GM21381 (cell line): Measurements from ENCODE around the gene DNAJC5G.
"Not testable (repeated sequence)": the region's sequence is repeated elsewhere in the genome, so short reads cannot be mapped to it uniquely, and the experiment has no call there.

ENCODE experiments used
- ATAC-seq: cut with Tn5 transposase; IDR thresholded peaks from one replicate; pipeline ENCODE4 v1.9.1; 2021; ENCODE audit warnings: mild to moderate bottlenecking, moderate library complexity; ENCODE audit not compliant: unreplicated experiment

DNAJC5G gene

DNA sequence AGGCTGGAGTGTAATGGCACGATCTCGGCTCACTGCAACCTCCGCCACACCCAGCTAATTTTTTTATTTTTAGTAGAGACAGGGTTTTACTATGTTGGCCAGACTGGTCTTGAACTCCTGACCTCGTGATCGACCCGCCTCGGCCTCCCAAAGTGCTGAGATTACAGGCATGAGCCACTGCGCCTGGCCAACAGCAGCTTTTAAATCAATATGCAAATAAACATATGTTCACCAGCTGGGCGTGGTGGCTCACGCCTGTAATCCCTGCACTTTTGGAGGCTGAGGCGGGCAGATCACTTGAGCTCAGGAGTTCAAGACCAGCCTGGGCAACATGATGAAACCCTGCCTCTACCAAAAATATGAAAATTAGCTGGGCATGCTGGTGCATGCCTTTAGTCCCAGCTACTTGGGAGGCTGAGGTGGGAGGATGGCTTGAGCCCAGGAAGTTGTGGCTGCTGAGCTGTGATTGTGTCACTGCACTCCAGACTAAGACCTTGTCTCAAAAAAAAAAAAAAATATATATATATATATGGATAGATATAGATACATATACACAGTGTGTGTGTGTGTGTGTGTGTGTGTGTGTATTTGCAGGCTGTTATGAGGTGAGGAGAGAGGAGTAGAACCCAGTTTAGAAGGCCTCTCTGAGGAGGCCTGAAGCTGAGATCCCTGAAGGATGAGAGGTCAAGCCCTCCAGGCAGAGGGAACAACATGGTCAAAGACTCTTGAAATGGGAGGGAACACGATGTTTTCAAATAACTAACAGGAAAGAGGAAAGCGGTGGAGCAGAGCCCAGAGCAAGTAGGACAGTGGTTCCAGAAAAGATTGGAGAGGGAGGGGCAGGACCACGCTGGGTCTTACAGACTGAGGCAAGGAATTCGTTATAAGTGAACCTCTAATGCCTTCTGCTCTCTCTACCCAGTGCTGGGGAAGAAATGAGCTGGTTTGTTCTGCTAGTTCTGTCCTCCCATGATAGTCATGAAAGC lies 2.4 kb upstream of the DNAJC5G start:
- not testable (repeated sequence) for ATAC-seq

GRCh38 chr2:27278010-27278409 lies 2.8 kb downstream of the DNAJC5G start:
- no peak for ATAC-seq

GRCh38 chr2:27280826-27281225 lies 5.6 kb downstream of the DNAJC5G start:
- ATAC-seq: no peak

- no peak for ATAC-seq
Observed at GRCh38 chr2:27281442-27281841, 6.2 kb downstream of the DNAJC5G start.

- ATAC-seq: no peak
Observed at GRCh38 chr2:27281855-27282559, 6.8 kb downstream of the DNAJC5G start, which contains the start of gene TRIM54. Gene TRIM54 (plus strand): TSS chr2:27282429. CDS start chr2:27282732, 303 bp downstream.

DNA sequence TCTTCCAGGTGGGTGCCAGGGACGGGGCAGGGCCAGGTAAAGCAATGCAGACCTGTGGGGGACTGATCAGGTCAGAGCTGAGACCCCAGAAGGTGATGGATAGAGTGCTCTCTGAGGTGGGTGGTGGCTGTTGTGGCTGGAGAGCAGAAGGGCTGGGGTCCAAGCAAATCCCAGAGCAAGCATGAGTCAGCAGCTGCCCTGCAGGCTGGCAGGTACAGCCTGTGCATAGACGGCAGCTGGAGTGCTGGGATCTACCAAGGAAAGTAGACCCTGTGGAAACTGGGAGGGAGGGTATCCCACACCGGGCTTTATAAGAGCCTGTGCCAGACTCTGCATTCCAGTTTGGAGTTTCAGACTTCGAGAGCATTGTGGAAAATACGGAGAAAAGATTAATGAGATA lies 7.7 kb downstream of the DNAJC5G start:
- ATAC-seq: no peak

GRCh38 chr2:27284996-27285395 lies 9.8 kb downstream of the DNAJC5G start:
- ATAC-seq: no peak

GRCh38 chr2:27285481-27285880 lies 10.2 kb downstream of the DNAJC5G start:
- no peak for ATAC-seq

DNA sequence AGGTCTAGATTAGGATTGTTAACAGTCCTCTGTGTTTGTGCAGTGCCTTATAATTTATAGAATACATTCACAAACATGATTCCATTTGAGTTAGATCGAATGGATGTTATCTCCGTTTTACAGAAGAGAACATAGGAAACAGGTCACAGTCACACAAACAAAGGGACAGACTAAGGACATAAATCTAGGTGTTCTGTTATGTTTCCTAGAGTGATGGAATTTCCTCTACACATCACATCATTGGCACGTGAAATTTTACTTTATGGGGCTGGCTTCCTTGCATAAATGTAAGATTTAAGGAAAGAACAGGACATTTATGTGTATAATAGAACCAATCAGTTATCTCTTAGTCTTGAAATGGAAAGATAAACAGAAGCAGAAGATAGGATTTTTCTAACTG lies 13.4 kb downstream of the DNAJC5G start:
- no peak for ATAC-seq

DNA sequence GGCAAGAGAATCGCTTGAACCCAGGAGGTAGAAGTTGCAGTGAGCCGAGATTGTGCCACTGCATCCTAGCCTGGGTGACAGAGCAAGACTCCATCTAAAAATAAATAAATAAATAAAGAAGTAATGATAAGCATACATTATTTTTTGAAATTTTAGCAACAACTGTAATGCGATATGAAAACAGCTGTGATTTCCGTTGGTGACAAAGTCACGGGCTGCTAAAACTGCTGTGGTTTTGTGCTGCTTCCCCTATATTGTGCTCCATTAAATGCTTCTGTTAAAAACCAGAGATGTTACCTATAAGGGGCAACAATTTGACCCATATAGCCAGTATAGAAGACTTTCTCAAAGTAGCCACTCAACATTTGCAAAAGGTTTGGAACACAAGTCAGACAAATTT lies 15.3 kb downstream of the DNAJC5G start:
- no peak for ATAC-seq

GRCh38 chr2:27291865-27292264 lies 16.6 kb downstream of the DNAJC5G start:
- no peak for ATAC-seq

GRCh38 chr2:27294928-27295327 lies 19.7 kb downstream of the DNAJC5G start:
- no peak for ATAC-seq

DNA sequence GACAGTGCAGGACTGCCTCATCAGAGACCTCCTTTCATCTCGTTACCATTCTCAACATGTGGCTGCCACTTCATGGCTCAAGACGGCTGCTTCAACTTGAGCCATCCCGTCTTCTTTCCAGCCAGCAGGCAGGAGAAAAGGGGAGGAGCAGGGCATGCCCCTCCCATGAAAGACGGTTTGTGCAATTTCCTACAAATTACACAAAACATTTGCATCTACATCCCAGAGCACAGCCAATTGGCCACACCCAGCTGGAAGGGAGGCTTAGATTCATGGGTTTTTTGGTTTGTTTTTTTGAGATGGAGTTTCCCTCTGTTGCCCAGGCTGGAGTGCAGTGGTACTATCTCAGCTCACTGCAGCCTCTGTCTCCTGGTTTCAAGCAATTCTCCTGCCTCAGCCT lies 21.2 kb downstream of the DNAJC5G start:
- ATAC-seq: no peak

DNA sequence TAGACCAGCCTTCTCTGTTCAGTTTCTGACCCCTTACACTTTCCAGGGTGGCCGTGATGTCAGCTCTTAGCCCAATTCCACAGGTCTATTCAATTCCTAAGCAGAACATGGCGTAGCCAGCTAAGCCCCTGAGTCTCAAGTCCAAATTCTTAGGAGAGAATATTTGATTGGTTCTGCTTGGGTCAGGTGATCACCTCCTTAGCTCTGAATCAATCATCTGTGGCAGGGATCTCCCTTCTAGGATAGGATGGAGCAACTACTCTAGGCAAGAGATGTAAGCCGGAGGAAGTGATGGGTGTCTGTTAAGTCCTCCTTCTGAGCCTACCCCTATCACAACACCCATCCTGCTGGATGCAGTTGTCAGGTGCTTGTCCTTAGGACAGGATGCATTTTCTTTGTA lies 22.0 kb downstream of the DNAJC5G start:
- no peak for ATAC-seq

GRCh38 chr2:27298391-27299080 lies 23.3 kb downstream of the DNAJC5G start:
- no peak for ATAC-seq

DNA sequence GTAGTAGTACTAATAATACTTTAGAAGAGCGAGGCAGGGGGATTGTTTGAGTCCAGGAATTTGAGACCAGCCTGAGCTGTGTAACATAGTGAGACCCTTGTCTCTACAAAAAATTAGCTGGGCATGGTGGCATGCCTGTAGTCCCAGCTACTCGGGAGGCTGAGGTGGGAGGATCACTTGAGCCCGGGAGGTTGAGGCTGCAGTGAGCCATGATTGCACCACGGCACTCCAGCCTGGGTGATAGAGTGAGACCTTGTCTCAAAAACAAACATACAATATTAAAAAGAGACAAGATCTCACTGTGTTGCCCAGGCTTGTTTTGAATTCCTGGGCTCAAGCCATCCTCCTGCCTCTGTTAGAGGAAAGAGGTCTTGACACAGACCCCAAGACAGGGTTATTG lies 25.4 kb downstream of the DNAJC5G start:
- ATAC-seq: not testable (repeated sequence)

DNA sequence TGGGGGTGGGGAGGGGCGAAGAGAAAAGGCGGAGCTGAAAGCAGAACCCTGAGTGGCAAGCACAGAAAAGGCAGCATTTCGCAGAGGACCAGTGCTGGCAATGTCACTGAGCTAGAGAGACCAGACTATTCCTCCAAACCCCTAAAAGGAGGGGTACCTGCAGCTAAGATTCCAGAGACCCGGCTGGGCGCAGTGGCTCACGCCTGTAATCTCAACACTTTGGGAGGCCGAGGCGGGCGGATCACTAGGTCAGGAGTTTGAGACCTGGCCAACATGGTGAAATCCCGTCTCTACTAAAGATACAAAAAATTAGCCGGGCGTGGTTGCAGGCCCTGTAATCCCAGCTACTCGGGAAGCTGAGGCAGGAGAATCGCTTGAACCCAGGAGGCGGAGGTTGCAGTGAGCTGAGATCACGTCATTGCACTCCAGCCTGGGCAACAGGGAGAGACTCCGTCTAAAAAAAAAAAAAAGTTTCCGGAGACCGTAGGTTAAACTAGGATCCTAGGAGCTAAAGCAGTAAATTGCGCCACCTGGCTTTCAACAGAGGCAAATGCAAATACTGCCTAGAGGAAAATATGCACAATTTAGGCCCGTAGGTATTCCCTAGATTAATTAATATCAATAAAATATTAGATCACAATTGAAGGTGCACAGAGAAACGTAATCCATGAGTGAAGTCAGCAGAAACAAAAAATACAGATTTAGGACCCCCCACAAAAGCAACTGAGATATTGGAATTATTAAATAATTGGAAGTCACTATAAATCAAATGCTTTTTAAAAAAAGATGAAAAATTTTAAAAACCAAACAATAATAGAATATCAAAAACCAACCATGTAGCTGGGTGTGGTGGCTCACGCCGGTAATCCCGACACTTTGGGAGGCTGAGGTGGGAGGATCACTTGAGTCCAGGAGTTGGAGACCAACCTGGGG lies 28.1 kb downstream of the DNAJC5G start:
- no peak for ATAC-seq

DNA sequence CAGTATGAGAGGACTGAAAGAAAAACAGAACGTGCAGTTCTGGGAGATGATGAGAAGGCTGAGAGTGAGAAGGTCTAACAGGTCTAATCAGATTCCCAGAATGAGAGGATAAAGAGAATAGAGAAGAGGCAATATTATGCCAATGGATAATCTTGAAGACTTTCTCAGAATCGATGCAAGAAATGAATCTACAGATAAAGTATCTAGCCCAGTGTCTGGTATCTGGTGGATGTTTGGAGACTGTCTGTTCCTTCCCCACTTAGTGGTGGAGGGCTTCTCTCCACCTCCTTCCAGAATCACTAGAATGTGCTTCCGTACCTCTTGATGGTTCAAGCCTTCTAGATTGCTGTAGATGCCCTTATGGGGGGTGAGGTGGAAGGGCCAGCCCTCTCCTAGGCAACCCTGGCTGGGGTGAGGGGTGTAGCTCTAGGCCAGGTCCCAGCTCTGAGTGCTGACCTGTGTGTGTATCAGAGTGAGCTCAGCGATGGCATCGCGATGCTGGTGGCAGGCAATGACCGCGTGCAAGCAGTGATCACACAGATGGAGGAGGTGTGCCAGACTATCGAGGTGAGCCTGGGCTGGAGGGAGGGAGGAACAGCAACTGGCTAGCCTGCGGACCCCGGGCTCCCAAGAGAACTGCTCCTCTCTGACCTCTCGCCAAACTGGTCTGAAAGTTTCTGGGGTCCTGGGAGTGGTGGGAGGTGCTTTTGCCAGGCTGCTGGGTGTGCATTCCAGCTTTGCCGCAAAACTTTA lies 29.4 kb downstream of the DNAJC5G start:
- no peak for ATAC-seq

- no peak for ATAC-seq
Observed at GRCh38 chr2:27305516-27305915, 30.3 kb downstream of the DNAJC5G start.

DNA sequence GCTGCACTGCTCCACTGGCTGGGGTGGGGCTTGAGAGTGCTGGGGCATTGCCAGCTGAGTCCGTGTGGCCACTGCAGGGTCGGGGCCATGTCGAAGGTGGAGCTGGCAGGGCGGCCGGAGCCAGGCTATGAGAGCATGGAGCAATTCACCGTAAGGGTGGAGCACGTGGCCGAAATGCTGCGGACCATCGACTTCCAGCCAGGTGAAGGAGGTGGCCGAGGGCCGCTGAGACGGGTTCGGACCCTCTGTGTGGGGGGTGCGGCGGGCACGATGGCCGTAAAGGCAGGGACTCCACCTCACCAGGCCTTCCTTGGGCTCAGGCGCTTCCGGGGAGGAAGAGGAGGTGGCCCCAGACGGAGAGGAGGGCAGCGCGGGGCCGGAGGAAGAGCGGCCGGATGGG lies 30.9 kb downstream of the DNAJC5G start:
- ATAC-seq: no peak
